Measurements from ENCODE around the gene CELF5.
"Not testable (repeated sequence)": the region's sequence is repeated elsewhere in the genome, so short reads cannot be mapped to it uniquely, and the experiment has no call there.

CELF5 gene

DNA sequence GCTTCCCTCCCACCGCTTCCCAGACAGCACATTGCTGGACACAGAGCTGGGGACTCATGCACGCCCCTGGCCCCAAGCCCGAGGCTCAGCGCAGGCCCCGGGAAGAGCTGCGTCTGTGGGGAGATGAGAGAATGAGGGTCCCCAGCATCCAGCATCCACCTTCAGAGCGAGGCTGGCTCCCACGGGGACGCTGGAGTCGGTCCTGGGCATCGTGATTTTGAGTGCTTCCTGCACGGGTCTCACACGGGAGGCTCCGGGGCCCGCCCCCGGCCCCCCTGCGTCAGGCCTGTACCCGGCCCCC, 34.0 kb upstream of the CELF5 start:
- DNase-seq (ENCODE audit: low read depth in 2 of 2), result no peak

DNA sequence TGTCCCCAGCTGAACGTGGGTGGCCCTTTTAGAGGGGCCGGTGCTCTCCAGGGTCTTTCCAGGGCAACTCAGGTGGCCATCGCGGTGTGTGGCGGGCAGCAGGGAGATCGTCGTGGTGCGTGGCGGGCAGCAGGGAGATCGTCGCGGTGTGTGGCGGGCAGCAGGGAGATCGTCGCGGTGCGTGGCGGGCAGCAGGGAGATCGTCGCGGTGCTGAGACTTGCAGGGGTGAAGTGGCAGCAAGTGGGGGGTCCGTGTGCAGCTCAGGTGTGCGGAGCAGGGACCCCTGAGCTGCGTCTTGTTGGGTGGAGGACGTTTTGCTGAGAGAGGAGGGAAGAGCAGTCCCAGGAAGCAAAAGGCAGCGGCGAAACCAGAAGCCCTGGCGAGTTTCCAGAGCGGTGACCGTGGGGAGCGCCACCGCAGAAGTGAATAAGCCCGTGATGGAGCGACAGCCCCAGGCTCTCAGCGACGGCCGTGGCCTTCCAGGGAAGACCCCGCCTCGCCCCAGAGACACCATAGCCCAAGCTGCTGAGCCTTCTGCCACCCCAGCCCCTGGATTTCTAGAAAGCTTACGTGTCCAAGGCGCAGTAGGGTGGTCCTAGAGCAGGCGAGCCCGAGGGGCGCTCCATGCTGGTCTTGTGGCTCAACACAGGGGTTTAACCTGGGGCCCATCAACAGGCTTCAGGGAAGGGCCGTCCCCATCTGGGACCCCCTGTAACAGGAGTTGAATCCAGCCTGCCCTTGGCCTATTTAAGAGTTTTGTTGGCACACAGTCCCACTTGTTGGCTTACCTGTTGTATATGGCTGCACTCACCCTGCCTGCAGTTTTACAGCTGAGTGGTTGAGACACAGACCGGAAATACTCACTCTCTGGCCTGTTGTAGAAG, 33.3 kb upstream of the CELF5 start:
- DNase-seq (ENCODE audit: low read depth in 2 of 2), result no peak

- DNase-seq (ENCODE audit: low read depth in 2 of 2), result not testable (repeated sequence)
These were observed 32.7 kb upstream of the CELF5 start for GRCh38 chr19:3191806-3192104.

GRCh38 chr19:3192228-3192635, 32.2 kb upstream of the CELF5 start:
- no peak for DNase-seq (ENCODE audit: low read depth in 2 of 2)

- DNase-seq (ENCODE audit: low read depth in 2 of 2), result no peak
These were observed 31.8 kb upstream of the CELF5 start for GRCh38 chr19:3192684-3193083.

DNA sequence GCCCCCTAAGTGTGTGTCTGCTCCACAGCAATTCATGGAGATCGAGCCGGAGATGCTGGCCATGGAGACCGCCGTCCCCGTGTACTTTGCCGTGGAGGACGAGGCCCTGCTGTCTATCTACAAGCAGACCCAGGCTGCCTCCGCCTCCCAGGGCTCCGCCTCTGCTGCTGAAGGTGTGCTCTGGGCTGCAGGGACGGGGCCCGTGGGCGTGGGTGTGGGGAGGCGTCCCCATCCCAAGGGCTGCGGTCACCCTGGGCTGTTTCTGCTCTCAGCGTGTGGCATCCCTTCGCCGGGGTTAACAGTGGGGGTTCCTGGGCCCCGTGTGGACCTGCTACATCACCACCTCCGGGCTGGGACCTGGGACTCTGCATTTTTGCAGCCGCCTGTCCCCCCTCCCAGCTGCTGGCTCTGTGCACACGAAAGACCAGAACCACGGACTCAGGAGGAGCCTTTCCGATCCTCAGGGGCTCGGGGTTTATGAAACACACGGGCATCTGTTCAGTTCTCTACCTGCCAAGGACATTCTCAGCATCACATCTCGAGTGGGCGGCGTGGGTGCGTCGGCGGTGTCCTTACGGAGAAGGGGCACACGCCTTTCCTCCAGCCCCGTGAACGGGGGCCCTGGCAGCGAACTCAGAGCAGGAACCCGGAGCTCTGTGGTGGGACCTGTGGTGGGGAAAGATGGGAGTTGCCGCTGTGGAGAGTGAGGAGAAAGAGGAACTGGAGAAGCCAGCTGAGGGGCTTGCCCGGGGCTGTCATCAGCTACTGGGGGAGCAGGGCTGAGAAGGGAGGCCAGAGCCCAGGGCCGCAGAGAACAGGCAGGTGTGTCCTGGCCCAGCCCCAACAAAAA, 31.0 kb upstream of the CELF5 start:
- DNase-seq (ENCODE audit: low read depth in 2 of 2), result no peak

- no peak for DNase-seq (ENCODE audit: low read depth in 2 of 2)
These were observed 30.1 kb upstream of the CELF5 start for GRCh38 chr19:3194106-3195087.

GRCh38 chr19:3196064-3196932, 28.2 kb upstream of the CELF5 start:
- DNase-seq (ENCODE audit: low read depth in 2 of 2), result no peak

DNA sequence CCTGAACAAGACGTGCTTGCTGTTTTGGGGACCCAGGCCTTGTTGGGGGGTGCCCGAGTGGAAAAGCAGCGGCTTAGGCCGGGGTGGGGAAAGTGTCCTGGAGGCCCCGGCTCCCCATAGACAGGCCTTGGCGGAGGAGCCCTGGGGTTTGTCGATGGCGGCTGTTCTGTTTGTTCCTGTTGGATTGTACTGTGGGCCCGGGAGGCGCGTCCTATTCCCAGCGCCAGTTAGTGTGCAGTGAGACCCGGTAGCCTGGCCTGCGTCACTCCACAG, 27.6 kb upstream of the CELF5 start:
- no peak for DNase-seq (ENCODE audit: low read depth in 2 of 2)

DNA sequence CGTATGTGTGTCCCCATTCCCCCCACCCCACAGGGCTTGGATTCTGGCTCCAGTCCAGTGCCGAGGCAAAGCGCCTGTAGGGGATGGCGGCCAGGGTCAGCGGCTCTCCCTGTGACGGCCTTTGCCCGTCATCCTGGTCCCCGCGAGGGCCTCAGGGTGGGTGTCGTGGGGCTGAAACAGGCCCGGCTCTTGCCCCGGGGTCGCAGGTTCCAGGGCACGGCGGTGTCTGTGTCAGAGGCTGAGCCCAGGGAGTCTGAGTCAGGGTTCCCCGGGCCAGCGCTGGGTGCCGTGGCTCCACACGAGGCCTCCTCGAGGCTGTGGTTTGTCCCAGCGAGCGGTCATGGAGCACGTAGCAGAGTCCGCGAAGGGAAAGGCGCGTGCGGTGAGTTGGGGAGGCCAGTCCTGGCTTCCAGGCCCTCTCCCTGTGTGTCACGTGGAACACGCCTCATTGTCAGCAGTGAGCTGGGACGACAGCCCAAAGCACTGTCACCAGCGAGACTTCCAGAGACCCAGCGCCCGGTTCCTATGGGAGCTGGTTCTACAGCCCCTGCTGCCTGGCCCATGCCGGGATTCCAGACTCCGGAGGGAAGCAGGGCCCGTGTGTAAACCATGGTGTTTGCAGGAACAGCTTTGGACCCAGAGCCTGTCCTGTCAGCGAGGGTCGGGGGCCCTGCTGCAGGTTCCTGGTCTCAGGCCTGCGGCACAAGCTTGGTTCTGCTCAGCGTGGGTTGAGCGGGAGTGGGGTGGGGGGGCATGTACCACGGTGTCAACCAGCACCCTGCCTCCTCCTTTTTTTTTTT, 25.4 kb upstream of the CELF5 start:
- DNase-seq (ENCODE audit: low read depth in 2 of 2), result no peak

DNA sequence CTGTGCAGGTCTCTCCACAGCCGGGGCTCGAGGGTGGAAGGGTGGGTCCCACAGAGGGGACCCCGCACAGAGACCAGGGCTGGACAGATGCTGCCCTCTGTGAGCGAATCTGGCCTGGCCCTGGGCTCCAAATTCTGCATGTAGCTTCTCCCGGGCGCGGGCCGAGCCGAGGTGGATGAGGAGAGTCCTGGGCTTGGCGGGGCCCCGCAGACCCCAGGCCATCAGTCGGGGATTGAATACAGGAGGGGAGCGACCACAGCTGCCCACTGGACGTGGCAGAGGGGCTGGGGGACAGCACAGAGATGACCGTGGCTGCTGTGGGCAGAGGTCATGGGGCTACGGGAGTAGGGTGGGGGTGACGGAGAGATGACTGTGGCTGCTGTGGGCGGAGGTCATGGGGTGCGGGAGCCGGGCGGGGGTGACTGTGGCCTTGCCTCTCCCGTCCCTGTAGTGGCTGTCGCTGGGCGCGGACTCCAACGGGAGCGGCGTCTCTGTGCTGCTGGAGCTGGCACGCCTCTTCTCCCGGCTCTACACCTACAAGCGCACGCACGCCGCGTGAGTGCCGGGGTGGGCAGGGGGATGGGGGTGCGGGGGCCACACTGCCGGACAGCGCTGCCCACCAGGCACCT, 23.3 kb upstream of the CELF5 start:
- DNase-seq (ENCODE audit: low read depth in 2 of 2), result no peak

- DNase-seq (ENCODE audit: low read depth in 2 of 2), result no peak
These were observed 22.6 kb upstream of the CELF5 start for GRCh38 chr19:3201911-3202310.

DNA sequence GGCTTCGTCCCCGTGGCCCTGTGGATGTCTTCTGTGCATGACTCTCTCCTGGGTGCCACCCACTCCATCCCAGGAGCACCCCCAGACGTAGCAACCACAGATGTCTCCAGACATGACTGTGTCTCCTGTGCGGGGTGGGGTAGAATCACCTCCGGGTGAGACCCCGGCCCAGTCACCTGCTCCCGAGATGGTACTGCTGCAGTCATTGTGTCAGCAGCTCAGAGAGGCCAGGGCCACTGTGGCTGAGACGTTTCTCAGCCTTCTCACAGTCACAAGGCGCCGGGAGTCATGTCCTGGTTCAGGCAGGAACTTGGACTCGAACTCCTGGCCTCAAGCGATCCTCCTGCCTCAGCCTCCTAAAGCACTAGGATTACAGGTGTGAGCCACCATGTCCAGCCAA, 22.1 kb upstream of the CELF5 start:
- no peak for DNase-seq (ENCODE audit: low read depth in 2 of 2)

- DNase-seq (ENCODE audit: low read depth in 2 of 2), result not testable (repeated sequence)
These were observed 21.6 kb upstream of the CELF5 start for GRCh38 chr19:3202895-3203294.

- no peak for DNase-seq (ENCODE audit: low read depth in 2 of 2)
These were observed 20.4 kb upstream of the CELF5 start for GRCh38 chr19:3203805-3204645.

- no peak for DNase-seq (ENCODE audit: low read depth in 2 of 2)
These were observed 19.7 kb upstream of the CELF5 start for GRCh38 chr19:3204646-3205275.

GRCh38 chr19:3206216-3206953, 18.1 kb upstream of the CELF5 start:
- DNase-seq (ENCODE audit: low read depth in 2 of 2), result no peak

Data from stimulated activated CD8-positive, alpha-beta memory T cell treated with anti-CD3 and anti-CD28 coated beads, Interleukin-7, amount 100 ng/mL, for 4 hours (primary cell).